Measurements from ENCODE around the gene NOBOX. TPM values are rescaled to one million over a fixed set of nuclear protein-coding genes. Genes with fewer than 3 reads are reported as not detected.

NOBOX gene
- total RNA-seq = not detected

GRCh38 chr7:144403649-144404061, at the start of gene NOBOX:
Gene NOBOX, minus strand, starts transcription at chr7:144403693.

DNA sequence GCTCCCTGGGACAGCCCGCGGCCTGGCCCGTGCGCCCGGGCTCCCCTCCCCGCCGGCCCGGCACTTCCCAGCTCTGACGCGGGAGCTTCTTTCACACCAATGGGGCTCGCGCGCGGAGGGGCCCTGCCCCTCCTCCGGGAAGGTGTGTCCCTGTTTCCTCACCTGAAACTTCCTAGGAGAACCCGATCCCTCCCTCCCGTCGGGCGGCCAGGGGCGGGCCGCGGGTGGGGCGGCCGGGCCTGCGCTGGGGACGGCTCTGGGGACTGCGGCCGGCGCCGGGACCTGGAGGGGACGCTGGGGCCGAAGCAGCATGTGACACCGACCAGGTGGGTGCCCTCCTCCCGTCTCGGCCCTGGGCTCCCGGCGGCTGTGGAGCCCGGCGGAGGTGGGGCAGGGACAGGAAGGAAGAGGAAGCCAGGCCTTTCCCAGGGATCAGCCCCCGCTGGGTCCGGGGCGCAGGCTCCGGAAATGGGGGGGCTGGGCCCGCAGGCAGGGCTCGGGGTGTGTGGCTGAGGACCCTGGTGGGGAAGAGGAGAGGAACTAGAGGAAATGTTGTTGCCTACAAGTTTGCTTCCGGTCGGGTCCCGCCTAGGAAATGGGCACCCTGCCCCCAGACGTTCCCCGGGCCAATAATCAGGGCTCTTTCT, 48.2 kb downstream of the NOBOX start, which contains the start of gene ARHGEF5:
ARHGEF5 (plus strand) TSS at position 227 of the 647 bp plus-strand sequence. CDS start 7,268 bp downstream, outside the sequence.

Small RNA genes lying within 50 kb of the gene (small RNA-seq; reads per million reads assigned to genes)
- 0 to 0.04 reads per million in 2 donors for gene RNU6ATAC40P

Other genes with a start within 250 kb of the NOBOX start
- under 1 TPM; under 0.01 to 0.69 TPM for gene CTAGE4, start 220.2 kb downstream of the NOBOX start, total RNA-seq
- gene ARHGEF35, start 207.9 kb downstream of the NOBOX start, total RNA-seq = 1 to 10 TPM in 1 of 2 donors, under 1 TPM in 1; 0.67 to 1.4 TPM
- gene OR2A42, start 164.1 kb downstream of the NOBOX start, total RNA-seq = not detected
- 1 to 10 TPM in 1 of 2 donors, under 1 TPM in 1; 0.33 to 1.4 TPM for gene OR2A7, start 138.9 kb downstream of the NOBOX start, total RNA-seq
- 1 to 10 TPM in 1 of 2 donors, under 1 TPM in 1; 0.33 to 1.4 TPM for gene CTAGE8, start 134.4 kb downstream of the NOBOX start, total RNA-seq
- under 1 TPM in 1 of 2 donors, not detected in 1; 0.34 TPM for gene OR2A1, start 91.3 kb downstream of the NOBOX start, total RNA-seq
- gene ARHGEF5, start 48.3 kb downstream of the NOBOX start, total RNA-seq = 1 to 10 TPM; 1.7 to 3.8 TPM

Measured in melanocyte of skin (primary cell).